Activated CD4-positive, alpha-beta T cell treated with anti-CD3 and anti-CD28 coated beads, Interleukin-2, amount 10 ng/mL, durations not matched to agents 24 days and 14 days (primary cell): Measurements from ENCODE around the gene LRRTM2. TPM values are rescaled to one million over a fixed set of nuclear protein-coding genes. Genes with fewer than 3 reads are reported as not detected.
"Not testable (repeated sequence)": the region's sequence is repeated elsewhere in the genome, so short reads cannot be mapped to it uniquely, and the experiment has no call there.

Source experiments
- DNase-seq: peaks from one replicate; pipeline ENCODE4 v3.0.0; 2022
- H3K27ac Mint-ChIP-seq: one replicate; pipeline ENCODE4 v1.8.0; 2022; ENCODE audit warnings: mild to moderate bottlenecking, mixed read lengths
- H3K27me3 Mint-ChIP-seq: one replicate; pipeline ENCODE4 v1.8.0; 2022; ENCODE audit warnings: mixed read lengths
- H3K36me3 Mint-ChIP-seq: one replicate; pipeline ENCODE4 v1.8.0; 2022; ENCODE audit warnings: low read depth, mild to moderate bottlenecking, mixed read lengths
- H3K4me1 Mint-ChIP-seq: one replicate; pipeline ENCODE4 v1.8.0; 2021; ENCODE audit warnings: mixed read lengths
- H3K4me3 Mint-ChIP-seq: one replicate; pipeline ENCODE4 v1.8.0; 2022; ENCODE audit warnings: mild to moderate bottlenecking, moderate library complexity, mixed read lengths
- H3K9me3 Mint-ChIP-seq: one replicate; pipeline ENCODE4 v1.8.0; 2021; ENCODE audit warnings: mixed read lengths
- intact Hi-C: fragments of 100-400 bp; cut with micrococcal nuclease; formaldehyde crosslinking; loops from one replicate; pipeline ENCODE4 v1.15.1; 2023
- total RNA-seq: library from RNA; stranded (reverse); gene quantifications from 2 replicates; pipeline ENCODE4 v1.2.3, GENCODE V29; 2022

LRRTM2 gene, protein sequence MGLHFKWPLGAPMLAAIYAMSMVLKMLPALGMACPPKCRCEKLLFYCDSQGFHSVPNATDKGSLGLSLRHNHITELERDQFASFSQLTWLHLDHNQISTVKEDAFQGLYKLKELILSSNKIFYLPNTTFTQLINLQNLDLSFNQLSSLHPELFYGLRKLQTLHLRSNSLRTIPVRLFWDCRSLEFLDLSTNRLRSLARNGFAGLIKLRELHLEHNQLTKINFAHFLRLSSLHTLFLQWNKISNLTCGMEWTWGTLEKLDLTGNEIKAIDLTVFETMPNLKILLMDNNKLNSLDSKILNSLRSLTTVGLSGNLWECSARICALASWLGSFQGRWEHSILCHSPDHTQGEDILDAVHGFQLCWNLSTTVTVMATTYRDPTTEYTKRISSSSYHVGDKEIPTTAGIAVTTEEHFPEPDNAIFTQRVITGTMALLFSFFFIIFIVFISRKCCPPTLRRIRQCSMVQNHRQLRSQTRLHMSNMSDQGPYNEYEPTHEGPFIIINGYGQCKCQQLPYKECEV
- 0.07 and 0.19 TPM in 2 replicates for total RNA-seq

DNA sequence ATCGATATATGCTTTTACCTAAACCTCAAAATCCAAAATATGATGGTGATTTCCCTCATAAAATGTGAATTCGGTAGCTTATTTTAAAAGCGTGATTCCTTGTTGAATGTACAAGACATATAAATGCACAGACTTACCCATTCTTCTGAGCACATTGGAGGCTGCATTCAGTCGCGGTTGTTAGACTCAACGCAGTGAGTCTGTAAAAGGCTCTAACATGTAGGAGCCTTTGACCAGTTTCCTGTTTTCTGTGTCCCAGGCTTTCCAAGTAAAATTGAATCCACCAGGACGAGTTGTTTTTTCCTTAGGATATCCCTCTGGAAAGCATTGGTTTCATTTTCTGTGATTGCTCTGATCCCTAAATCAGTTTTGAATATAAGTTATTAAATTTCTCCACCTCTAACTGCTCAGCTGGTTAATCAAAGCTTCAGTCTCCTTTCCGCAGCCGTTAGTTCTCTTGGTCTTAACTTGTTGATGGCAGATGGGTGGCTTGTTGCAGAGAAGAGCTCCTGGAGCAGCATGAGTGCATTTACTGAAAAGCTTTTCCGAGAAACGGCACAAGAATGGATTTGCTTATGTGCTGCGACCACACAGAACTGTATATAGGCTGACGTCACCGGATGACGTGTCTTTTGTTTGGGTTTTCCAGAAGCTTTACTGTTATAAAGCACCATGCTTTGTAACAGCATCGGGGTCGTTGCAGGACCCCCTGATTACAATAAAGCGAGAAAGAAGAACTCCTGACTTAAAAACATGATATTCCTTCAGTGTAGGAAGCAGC is at the start of gene LRRTM2:
LRRTM2 (minus strand) TSS at position 565 of the 781 bp plus-strand sequence; CDS start at position 141, 424 bp downstream.
- intact Hi-C loops = no loop called here
- no peak within 1 kb of the TSS for H3K27ac Mint-ChIP-seq

DNA sequence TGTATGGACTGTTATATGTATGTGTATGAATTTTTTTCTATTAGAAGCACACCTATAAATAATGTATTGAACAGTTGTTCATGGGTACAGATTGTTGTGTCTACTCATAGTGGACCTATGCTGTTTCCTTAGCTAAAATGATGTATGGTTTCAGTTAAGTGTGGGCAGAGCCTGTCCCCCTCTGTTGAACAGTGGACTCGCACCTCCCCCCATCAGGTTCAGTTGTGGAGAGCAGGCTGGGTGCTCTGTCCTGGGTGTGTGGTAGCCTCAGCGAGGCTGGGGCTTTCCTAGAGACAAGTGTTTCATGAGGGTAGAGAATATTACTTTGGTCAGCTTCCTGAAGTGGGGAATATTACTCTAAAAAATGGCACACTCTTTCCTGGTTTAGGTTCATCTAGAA is 47.4 kb upstream of the LRRTM2 start:
- Mint-ChIP-seq H3K36me3 (peaks cover 4% of the 10 kb centered on the region), H3K27ac (no peak overlapping the region), H3K4me3 (no peak overlapping the region), H3K4me1 (no peaks in the 10 kb centered on the region), H3K27me3 (no peaks in the 10 kb centered on the region), H3K9me3 (no peaks in the 10 kb centered on the region)
- no peak for DNase-seq
- intact Hi-C loops = no loop called here

More for the DNA sequence above, at the start of gene LRRTM2:
- Mint-ChIP-seq H3K27me3 (peaks cover 19% of the 10 kb centered on the region), H3K36me3 (no peaks in the 10 kb centered on the region), H3K4me1 (peaks cover 3% of the 10 kb centered on the region), H3K9me3 (no peaks in the 10 kb centered on the region), H3K4me3 (no peak within 1 kb of the TSS)
- no peak for DNase-seq

DNA sequence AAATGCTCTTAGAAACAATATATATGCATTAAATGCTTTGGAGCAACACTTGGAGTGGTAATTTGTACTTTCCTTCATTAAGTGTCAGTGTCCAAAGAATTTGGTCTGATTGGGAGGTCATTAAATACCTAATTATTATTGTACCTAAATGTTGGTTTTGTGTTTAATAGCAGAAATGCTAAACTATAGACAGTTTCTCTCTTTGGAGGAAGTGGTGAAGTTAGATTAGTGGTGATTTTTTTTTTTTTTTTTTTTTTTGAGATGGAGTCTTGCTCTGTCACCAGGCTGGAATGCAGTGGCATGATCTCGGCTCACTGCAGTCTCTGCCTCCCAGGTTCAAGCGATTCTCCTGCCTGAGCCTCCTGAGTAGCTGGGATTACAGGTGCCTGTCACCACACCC is 46.2 kb upstream of the LRRTM2 start:
- H3K27me3 Mint-ChIP-seq, H3K4me3 Mint-ChIP-seq, H3K9me3 Mint-ChIP-seq, intact Hi-C loops, DNase-seq, H3K4me1 Mint-ChIP-seq, H3K36me3 Mint-ChIP-seq, H3K27ac Mint-ChIP-seq: not testable (repeated sequence)

DNA sequence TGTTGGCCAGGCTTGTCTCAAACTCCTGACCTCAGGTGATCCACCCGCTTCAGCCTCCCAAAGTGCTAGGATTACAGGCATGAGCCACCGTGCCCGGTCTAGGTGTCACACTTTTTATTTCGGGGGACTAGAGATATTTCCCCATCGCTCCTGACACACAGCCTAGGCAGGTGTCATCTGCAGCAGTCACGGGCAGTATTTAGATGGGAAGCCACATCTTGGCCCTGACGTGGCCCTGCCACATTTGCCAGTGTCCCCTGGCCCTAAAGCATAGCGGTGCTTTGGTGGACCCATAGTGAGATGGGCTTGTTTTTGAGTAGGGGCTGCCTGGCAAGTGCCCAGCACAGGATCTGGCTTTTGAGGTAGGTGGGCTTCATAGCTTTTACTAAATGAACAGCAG is 45.0 kb upstream of the LRRTM2 start:
- intact Hi-C loops = no loop called here

DNA sequence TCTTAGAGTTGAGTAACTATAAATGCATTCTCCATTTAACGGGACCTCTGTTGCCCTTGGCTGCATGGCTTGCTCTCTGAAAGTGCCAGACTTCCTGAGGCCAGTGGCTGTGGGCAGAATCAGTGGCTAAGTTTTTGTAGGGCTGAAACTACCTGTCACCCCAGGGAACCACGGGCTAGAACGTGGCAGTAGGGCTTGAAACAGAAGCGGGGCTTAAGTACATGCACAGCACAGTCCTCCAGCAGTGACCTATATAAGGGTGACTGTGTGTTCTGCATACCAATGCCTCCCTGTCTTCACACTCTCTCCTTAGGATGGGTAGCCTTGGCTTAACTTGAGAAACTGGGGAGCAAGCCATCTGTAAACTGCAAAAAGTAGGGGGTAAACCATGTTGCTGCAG is 43.6 kb upstream of the LRRTM2 start:
- Mint-ChIP-seq H3K27ac (no peak overlapping the region), H3K27me3 (no peaks in the 10 kb centered on the region), H3K4me3 (no peak overlapping the region), H3K4me1 (no peaks in the 10 kb centered on the region), H3K36me3 (peaks cover 2% of the 10 kb centered on the region), H3K9me3 (no peaks in the 10 kb centered on the region)
- intact Hi-C loops = no loop called here
- DNase-seq = no peak

More for the DNA sequence above, 45.0 kb upstream of the LRRTM2 start:
- Mint-ChIP-seq H3K27ac (no peak overlapping the region), H3K4me1 (no peaks in the 10 kb centered on the region), H3K27me3 (no peaks in the 10 kb centered on the region), H3K4me3 (no peak overlapping the region), H3K9me3 (no peaks in the 10 kb centered on the region), H3K36me3 (peaks cover under 1% of the 10 kb centered on the region)
- no peak for DNase-seq

DNA sequence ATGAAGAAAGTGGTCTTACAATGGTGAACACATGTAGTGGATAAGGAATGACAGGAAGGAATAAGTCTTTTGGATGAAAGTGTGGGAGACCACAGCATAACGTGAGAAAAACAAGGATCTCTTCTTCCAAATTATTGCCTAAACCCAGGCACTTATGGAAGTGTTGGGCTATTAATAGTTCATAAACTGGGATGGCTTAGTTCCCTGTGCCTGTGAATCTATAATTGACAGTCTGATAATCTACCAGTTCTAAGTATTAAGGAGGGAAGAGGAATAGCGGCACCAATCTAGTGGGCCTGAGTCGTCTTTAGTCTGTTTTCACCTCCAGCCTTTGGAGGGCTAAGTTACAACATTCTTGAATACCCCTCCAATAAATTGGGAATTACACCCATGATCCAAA is 39.2 kb upstream of the LRRTM2 start:
- Mint-ChIP-seq H3K4me3 (no peak overlapping the region), H3K27ac (no peak overlapping the region), H3K9me3 (no peaks in the 10 kb centered on the region), H3K4me1 (peaks cover 2% of the 10 kb centered on the region), H3K36me3 (peaks cover 9% of the 10 kb centered on the region), H3K27me3 (no peaks in the 10 kb centered on the region)
- no peak for DNase-seq
- intact Hi-C loops = no loop called here

DNA sequence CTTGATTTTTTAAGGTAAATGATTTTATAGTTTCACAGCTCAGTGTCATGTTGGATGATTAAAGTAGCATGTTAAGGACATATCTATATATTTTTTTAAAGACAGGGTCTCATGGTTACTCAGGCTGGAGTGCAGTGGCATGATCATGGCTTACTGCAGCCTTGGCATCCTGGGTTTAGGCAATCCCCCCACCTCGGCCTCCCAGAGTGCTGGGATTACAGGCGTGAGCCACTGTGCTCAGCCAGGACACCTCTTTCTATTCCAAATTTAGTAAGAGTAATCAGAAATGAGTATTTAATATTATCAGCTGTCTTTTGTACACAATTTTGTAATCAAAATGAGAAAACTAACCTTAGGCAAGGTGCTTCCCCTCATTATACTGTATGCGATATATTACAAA is 38.6 kb upstream of the LRRTM2 start:
- H3K4me1 Mint-ChIP-seq = peaks cover 2% of the 10 kb centered on the region
- intact Hi-C loops = no loop called here
- no peak for DNase-seq
- H3K4me3 Mint-ChIP-seq = no peak overlapping the region
- H3K36me3 Mint-ChIP-seq = peaks cover 9% of the 10 kb centered on the region
- no peaks in the 10 kb centered on the region for H3K27me3 Mint-ChIP-seq
- H3K27ac Mint-ChIP-seq = no peak overlapping the region
- no peaks in the 10 kb centered on the region for H3K9me3 Mint-ChIP-seq

DNA sequence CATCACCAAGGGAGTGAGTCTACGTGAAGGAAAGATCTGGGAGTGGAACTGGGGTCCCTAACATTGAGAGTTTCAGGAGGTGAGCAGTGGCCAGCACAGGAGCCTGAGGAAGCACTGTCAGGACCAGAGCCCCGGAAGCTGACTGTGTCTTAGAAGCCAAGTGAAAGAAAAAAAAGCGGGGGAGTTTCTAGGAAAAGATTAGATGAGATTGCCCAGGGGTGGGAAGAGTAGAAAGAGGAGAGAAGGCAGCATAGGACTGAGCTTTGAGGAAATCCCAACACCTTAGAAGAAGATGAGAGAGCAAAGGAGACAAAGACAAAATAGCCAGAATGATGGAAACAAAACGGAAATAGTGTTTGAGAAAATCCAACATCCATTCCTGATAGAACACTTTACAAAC is 37.0 kb upstream of the LRRTM2 start:
- intact Hi-C loops = no loop called here
- Mint-ChIP-seq H3K36me3 (peaks cover 9% of the 10 kb centered on the region), H3K9me3 (no peaks in the 10 kb centered on the region), H3K4me3 (no peak overlapping the region), H3K4me1 (peaks cover 2% of the 10 kb centered on the region), H3K27ac (no peak overlapping the region), H3K27me3 (no peaks in the 10 kb centered on the region)
- no peak for DNase-seq

DNA sequence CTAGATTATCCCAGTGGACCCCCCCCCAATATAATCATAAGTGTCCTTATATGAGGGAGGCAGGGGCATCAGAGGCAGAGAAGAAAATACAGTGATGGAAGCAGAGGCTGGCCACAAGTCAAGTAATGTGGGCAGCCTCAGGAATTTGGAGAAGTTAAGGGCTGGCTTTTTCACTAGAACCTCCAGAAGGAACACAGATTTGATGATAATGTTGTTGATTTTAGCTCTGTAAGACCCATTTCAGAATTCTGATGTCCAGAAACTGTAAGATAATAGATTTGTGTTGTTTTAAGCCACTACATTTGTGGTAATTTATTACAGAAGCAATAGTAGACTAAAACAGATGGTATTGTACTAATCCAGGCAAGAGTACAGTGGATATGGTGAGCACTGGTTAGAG is 36.3 kb upstream of the LRRTM2 start:
- no peak overlapping the region for H3K4me3 Mint-ChIP-seq
- no peaks in the 10 kb centered on the region for H3K9me3 Mint-ChIP-seq
- H3K27ac Mint-ChIP-seq = no peak overlapping the region
- H3K36me3 Mint-ChIP-seq = peaks cover 9% of the 10 kb centered on the region
- H3K27me3 Mint-ChIP-seq = no peaks in the 10 kb centered on the region
- intact Hi-C loops = no loop called here
- no peak for DNase-seq
- peaks cover 2% of the 10 kb centered on the region for H3K4me1 Mint-ChIP-seq

DNA sequence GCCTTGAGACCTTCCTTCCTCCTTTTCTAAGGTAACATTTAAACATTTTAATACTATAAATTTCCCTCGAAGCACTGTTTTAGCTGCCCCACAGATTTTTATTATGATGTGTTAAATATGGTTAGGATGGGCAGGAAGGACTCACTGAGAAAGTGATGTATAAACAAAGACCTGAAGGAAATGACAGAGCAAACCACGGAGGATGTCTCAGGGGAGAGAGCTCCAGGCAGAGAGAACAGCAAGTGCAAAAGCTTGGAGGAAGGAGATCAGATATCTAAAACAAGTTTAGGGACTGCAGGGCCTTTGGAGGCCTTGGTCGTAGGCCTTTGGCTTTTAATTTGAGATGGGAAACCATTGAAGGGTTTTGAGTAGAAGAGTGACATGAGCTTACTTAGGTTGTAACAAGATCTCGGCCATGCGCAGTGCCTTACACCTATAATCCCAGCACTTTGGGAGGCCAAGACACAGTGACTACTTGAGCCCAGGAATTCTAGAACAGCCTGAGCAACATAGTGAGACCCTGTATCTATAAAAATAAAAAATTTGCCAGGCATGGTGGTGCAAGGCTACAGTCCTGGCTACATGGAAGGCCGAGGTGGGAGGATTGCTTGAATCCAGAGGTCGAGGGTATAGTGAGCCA is 35.5 kb upstream of the LRRTM2 start:
- Mint-ChIP-seq H3K27me3 (no peaks in the 10 kb centered on the region), H3K4me3 (no peak overlapping the region), H3K27ac (no peak overlapping the region), H3K36me3 (peaks cover 11% of the 10 kb centered on the region), H3K9me3 (no peaks in the 10 kb centered on the region), H3K4me1 (peaks cover 2% of the 10 kb centered on the region)
- intact Hi-C loops = no loop called here
- DNase-seq = no peak

DNA sequence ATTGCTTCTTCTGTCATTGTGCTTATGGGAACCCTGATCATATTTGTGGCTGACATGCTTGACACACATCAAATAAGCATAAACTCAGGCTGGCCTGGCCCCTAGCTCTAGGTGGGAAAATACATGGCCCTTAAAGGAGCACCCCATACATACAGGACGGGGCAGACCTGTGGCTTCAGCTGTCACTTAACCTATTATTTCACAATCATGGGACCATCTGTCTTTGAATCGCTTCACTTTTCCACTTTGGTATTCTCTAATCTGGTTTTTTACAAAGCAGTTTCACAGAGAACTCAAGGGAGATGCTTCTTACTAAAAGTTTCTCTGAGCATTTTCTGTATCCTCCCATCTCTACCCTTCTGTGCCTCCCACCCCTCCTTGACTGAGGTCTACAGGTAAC is 34.6 kb upstream of the LRRTM2 start:
- Mint-ChIP-seq H3K36me3 (peaks cover 12% of the 10 kb centered on the region), H3K4me1 (peaks cover 2% of the 10 kb centered on the region), H3K9me3 (no peaks in the 10 kb centered on the region), H3K4me3 (no peak overlapping the region), H3K27ac (no peak overlapping the region), H3K27me3 (no peaks in the 10 kb centered on the region)
- no peak for DNase-seq
- intact Hi-C loops = no loop called here

DNA sequence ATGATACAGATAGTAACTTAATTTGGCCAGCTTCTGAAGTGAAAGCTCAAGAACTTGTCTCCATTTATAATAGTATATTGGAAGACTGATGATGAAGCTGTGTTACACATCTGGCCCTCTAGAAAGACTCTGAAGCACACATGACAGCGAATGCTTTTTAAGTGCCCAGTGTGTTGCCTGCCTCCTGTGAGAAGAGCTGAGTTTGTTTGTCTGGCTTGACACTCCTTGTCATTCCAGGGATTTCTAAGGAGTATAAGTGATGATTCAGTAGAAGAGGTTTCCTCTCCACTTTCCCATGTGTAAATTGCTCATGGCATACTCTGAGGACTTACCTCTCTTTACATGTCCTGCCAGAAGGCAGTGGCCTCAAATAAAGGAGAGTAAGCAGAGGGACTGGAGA is 30.4 kb upstream of the LRRTM2 start:
- H3K36me3 Mint-ChIP-seq = peaks cover 18% of the 10 kb centered on the region

DNA sequence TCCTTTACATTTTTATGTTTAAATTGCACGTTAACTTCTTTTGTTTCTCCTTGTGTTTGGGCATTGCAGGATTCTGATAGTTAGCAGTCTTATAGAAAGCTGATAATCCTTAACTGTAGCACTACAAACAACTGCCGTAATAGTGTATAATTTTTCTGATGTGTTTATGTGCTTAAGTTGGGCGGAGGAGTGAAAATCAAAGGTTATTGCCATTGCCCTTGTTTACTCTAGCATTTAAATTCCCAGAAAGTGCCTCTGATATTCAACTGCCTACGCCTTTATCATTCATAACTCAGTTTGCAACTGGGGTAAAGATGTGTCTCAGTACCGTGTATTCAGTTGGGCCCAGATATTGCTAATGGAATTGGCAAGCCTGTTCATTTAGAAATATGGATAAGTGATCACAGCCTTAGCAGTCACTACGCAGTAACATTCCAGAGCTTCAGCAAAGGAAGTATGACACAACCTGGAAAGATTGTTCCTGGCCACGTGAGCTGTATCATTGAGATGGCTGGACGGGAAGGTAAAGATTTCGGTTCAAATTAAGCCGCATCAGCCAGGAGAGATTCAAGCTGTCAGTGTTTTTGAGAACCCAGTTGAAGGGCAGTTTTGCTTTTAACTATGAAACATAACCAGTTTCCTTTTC is 28.1 kb upstream of the LRRTM2 start:
- Mint-ChIP-seq H3K9me3 (no peaks in the 10 kb centered on the region), H3K4me3 (no peak overlapping the region), H3K27me3 (peaks cover 4% of the 10 kb centered on the region), H3K27ac (no peak overlapping the region), H3K4me1 (peaks cover 10% of the 10 kb centered on the region), H3K36me3 (peaks cover 12% of the 10 kb centered on the region)
- intact Hi-C loops = no loop called here
- DNase-seq = no peak

More for the DNA sequence above, 30.4 kb upstream of the LRRTM2 start:
- Mint-ChIP-seq H3K4me3 (no peak overlapping the region), H3K4me1 (peaks cover 5% of the 10 kb centered on the region), H3K27ac (no peak overlapping the region), H3K27me3 (peaks cover 4% of the 10 kb centered on the region), H3K9me3 (no peaks in the 10 kb centered on the region)
- intact Hi-C loops = no loop called here
- no peak for DNase-seq
